ENCODE results near the gene CD82.

CD82 gene

GRCh38 chr11:44621784-44622183 lies 56.3 kb downstream of the CD82 start:
- DNase-seq: no peak

- DNase-seq: no peak
These were observed 56.8 kb downstream of the CD82 start for GRCh38 chr11:44622190-44622650.

GRCh38 chr11:44622721-44623258 lies 57.3 kb downstream of the CD82 start:
- no peak for DNase-seq

GRCh38 chr11:44623341-44623730 lies 57.9 kb downstream of the CD82 start:
- DNase-seq: no peak

GRCh38 chr11:44623731-44624491 lies 58.4 kb downstream of the CD82 start:
- no peak for DNase-seq

GRCh38 chr11:44624761-44625221 lies 59.3 kb downstream of the CD82 start:
- DNase-seq: no peak

- DNase-seq: no peak
These were observed 60.5 kb downstream of the CD82 start for GRCh38 chr11:44625759-44626523.

GRCh38 chr11:44626645-44627044 lies 61.2 kb downstream of the CD82 start:
- no peak for DNase-seq

- no peak for DNase-seq
These were observed 61.8 kb downstream of the CD82 start for GRCh38 chr11:44627165-44627789.

GRCh38 chr11:44627911-44628729 lies 62.7 kb downstream of the CD82 start:
- DNase-seq: no peak

- no peak for DNase-seq
These were observed 63.6 kb downstream of the CD82 start for GRCh38 chr11:44628730-44629700.

- no peak for DNase-seq
These were observed 64.4 kb downstream of the CD82 start for GRCh38 chr11:44629732-44630345.

GRCh38 chr11:44630511-44631210 lies 65.2 kb downstream of the CD82 start:
- no peak for DNase-seq

- DNase-seq: no peak
These were observed 66.4 kb downstream of the CD82 start for GRCh38 chr11:44631831-44632230.

GRCh38 chr11:44632466-44633123 lies 67.1 kb downstream of the CD82 start:
- no peak for DNase-seq

GRCh38 chr11:44633641-44634040 lies 68.2 kb downstream of the CD82 start:
- DNase-seq: no peak

GRCh38 chr11:44634401-44635281 lies 69.2 kb downstream of the CD82 start:
- no peak for DNase-seq

GRCh38 chr11:44637487-44637886 lies 72.0 kb downstream of the CD82 start:
- DNase-seq: no peak
